CD4-positive, alpha-beta T cell treated with Interleukin-4 for 4 hours (primary cell): ENCODE data around the gene KIF6.
A peak's percentile ranks its signal among the peaks of the same experiment; 100 is the strongest.

Experiments used
- DNase-seq: peaks from one replicate; pipeline ENCODE4 v3.0.0-alpha.2; 2020

The KIF6 gene

GRCh38 chr6:39338397-39338796 is 386.8 kb downstream of the KIF6 start:
- DNase-seq: no peak

- DNase-seq: no peak
Observed at GRCh38 chr6:39335780-39336545, 389.2 kb downstream of the KIF6 start.

DNA sequence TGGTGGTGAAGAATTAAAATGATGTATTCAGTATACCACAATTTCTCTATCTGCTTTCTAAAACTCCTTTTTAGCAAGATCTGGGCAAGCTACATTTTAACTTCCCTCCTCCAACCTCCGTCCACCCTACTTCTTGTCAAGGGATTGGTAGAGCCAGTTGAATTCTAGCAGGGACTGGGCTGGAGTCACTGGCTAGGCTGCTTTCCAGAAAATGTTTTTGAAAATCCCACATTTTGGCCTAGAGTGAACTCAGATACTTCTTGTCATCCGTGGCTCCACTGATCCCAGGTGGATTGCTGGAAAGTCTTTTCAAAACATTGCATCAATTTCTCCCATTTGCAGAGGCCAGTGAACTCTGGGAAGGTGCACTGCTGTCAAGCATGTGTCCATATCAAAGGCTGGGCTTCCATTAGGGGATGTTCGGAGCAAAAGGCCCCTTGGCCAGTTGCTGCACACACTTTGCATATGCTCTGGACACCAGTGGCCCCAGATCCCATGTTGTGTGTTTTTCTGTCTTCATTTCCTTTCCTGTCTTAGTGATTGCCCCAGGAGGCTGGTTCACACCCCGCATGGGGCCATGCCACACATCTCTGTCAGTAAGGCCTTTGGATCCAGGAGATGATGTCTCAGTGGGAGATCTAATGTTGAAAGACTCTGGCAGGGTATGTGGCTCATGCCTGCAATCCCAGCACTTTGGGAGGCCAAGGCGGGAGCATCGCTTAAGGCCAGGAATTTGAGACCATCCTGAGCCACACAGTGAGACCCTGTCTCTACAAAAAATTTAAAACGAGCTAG is 391.4 kb downstream of the KIF6 start:
- no peak for DNase-seq

DNA sequence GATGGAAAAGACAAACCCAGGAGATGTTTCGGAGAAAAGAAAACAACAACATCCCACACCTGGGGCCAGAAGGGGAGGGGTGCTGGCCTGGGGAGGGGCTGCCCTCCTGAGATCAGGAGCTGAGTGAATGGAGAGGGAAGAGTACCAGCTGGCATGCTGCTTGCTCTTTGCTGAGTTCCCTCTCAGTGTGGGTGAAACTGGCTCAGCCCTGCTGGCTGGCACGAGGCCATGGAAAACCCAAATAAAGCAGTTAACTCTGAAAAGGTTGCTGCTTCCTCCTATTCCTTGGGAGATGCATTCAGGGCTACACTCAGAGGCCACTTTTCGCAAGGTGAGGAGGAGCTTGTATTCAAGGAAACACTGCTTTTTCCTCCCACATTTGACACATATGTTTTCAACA is 394.7 kb downstream of the KIF6 start:
- no peak for DNase-seq

GRCh38 chr6:39330057-39330456 is 395.2 kb downstream of the KIF6 start:
- DNase-seq: no peak

- no peak for DNase-seq
Observed at GRCh38 chr6:39328066-39328465, 397.1 kb downstream of the KIF6 start.

GRCh38 chr6:39327507-39327906 is 397.7 kb downstream of the KIF6 start:
- DNase-seq: no peak

GRCh38 chr6:39322306-39322850 is 402.8 kb downstream of the KIF6 start, which contains the start of gene KCNK16:
KCNK16 (minus strand) TSS chr6:39322702; CDS start chr6:39322540, 162 bp downstream.
- no peak for DNase-seq

DNA sequence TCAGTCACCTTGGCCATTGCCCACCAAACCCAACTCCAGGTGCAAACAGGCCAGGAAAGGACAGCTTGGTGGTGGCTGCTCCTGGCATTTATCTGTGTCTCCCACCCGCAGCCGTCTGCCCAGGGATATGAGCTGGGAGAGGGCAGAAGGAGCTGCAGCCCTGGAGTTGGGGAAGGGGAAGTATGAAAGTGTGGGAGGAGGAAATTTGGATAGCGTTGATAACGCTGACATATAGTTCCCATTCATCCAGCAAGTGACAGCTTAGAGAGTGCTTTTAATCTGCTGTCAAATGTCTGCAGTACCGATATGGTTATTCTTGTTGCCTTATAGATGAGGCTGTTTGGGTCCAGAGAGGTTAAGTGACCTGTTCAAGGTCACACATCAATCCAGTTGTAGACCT is 403.4 kb downstream of the KIF6 start:
- DNase-seq: no peak

- DNase-seq: no peak
Observed at GRCh38 chr6:39320363-39320984, 404.7 kb downstream of the KIF6 start.

DNA sequence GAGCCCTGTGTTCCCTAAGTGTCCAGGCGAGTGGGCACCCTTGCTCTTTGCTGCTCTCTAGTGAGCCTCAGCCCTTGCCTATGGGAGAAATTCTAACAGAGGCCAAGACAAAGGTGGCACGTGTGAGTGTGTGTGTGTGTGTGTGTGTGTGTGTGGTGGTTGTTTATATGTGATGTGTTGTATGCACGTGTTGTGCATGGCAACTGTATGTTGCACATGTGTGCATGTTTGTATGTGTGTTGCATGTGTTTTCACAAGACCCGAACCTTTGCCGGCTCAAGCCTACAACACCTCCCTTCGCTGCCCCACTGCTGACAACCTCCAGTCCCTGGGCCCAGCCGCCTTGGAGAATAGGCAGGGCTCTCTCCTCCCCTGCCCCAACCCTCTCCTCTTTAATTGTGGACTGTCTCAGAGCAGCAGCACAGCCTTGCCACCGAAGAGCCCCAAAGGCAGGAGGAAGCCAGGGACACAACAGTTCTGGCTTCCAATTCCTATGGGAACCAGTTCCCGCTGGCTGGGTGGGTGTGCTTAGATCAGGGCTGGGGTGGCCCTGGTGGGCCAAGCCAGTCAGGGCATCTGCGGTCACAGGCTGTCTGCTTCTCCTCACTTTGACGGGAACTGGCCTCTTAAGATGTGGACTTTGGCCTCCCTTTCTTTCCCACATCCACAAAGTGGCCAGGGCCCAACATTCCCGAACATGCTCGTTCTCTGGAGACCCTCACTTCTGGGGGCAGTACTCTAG is 405.4 kb downstream of the KIF6 start:
- no peak for DNase-seq

- DNase-seq: no peak
Observed at GRCh38 chr6:39317256-39317655, 408.0 kb downstream of the KIF6 start.

- DNase-seq: no peak
Observed at GRCh38 chr6:39314273-39314795, 410.9 kb downstream of the KIF6 start, which contains the start of gene KCNK17. KCNK17 (minus strand) TSS chr6:39314419; CDS start chr6:39314320, 99 bp downstream.

GRCh38 chr6:39313526-39314272 is 411.5 kb downstream of the KIF6 start:
- no peak for DNase-seq

DNA sequence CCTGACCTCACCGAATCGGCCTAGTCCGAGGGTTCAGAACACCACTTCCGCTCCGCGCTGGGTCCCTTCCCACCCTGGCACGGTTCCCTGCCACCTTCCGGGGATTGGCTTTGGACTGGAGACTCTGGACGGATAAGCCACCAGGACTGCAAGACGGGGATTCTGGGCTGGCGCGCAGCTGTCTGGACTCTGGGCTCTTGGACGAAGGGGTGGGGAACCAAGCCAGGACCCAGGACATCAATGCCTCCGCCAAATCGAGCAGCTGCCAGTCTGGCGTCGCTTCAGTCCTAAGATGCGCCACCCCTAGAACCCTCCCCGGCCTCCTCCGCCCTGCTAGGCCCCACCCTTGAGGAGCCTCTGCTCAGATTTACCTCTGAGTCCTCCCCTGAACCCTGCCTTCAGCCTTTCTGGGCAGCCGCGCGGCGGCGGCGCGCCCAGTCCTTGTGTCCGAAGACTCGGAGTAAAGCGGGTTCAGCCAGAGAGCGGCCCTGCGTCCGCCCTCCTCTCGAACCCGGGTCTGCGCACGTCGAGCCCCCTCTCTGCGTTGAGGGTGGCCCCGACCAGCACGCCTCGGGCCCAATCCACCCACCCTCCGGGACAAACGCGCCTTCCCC is 412.2 kb downstream of the KIF6 start:
- DNase-seq: no peak

GRCh38 chr6:39310542-39310941 is 414.7 kb downstream of the KIF6 start:
- no peak for DNase-seq

- DNase-seq: peak; percentile 41
Observed at GRCh38 chr6:39309942-39310531, 415.2 kb downstream of the KIF6 start.

- DNase-seq: no peak
Observed at GRCh38 chr6:39307462-39307861, 417.7 kb downstream of the KIF6 start.

DNA sequence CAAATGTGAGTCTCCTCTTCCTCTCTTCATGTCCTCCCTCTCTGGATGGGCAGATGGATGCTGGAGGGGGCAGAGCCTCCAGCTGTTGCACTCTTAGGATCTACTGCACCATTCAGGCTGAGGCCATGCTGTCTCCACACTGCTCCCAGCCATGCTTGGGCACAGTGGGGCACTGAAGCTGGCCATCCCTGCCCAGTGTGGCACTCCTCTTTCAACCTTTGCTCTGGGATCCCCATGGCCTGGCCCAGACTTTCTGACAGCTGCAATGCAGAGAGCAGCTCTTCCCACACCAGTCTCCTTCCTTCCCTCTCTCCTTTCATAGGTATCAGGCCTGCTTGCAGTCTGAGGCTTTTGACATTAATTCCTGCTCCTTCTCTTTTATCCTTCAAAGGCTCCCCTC is 420.3 kb downstream of the KIF6 start:
- no peak for DNase-seq

- DNase-seq: no peak
Observed at GRCh38 chr6:39303425-39304153, 421.6 kb downstream of the KIF6 start.
